Vagina (tissue), 2 donors: ENCODE results near the gene KIF21B.

Source experiments
- CTCF ChIP-seq, 3 experiments: fragments of 450-650 bp in 2 of 3; fragments of 200-600 bp in 1 of 3; sonication (generic) in 1 of 3; IDR thresholded peaks; one replicate each; pipeline ENCODE4 v1.5.1; 2017 to 2019; ENCODE audit warnings: antibody characterized with exemption in 3 of 3, mild to moderate bottlenecking in 2 of 3, moderate library complexity in 2 of 3
- POLR2A ChIP-seq, 2 donors: fragments of 450-650 bp; IDR thresholded peaks; one replicate each; pipeline ENCODE4 v1.6.1; 2017; ENCODE audit warnings: antibody characterized with exemption in 2 of 2, mild to moderate bottlenecking in 2 of 2, moderate library complexity in 2 of 2
- POLR2AphosphoS5 ChIP-seq, 2 donors: sonication (generic); formaldehyde crosslinking; IDR thresholded peaks; one replicate each; pipeline ENCODE4 v1.9.0; 2017; ENCODE audit warnings: antibody characterized with exemption in 2 of 2, mild to moderate bottlenecking in 2 of 2, low read depth in 1 of 2; ENCODE audit not compliant: insufficient read depth in 1 of 2

- TF ChIP-seq CTCF (IDR thresholded peaks at IDR 0.05) (no peak), POLR2AphosphoS5 (IDR thresholded peaks at IDR 0.05; ENCODE audit: insufficient read depth in 1 of 2, low read depth in 1 of 2) (no peak), POLR2A (IDR thresholded peaks at IDR 0.05) (no peak)
Measured at GRCh38 chr1:201041011-201041410, 17.5 kb upstream of the KIF21B start.
